Thoracic aorta (tissue), 2 donors: ENCODE results near the gene ZNF705A. TPM values are rescaled to one million over a fixed set of nuclear protein-coding genes. Genes with fewer than 3 reads are reported as not detected.
"Not testable (repeated sequence)": the region's sequence is repeated elsewhere in the genome, so short reads cannot be mapped to it uniquely, and the experiment has no call there.

Source experiments
- ATAC-seq: fragments of 150-250 bp; one replicate; pipeline ENCODE4 v1.8.0; 2017; ENCODE audit warnings: low read depth; ENCODE audit not compliant: insufficient number of reproducible peaks, low FRiP score
- DNase-seq: peaks from one replicate; pipeline ENCODE4 v3.0.0-alpha.2; 2020; ENCODE audit warnings: low spot score
- H3K27ac ChIP-seq, 2 donors: fragments of 200-600 bp; sonication (generic); 1 replicate in 1 of 2; 2 replicates in 1 of 2; pipeline ENCODE4 v1.5.1; 2016; ENCODE audit warnings: mild to moderate bottlenecking in 2 of 2, moderate library complexity in 2 of 2
- H3K27me3 ChIP-seq: fragments of 200-600 bp; sonication (generic); replicated peaks from 2 replicates; pipeline ENCODE4 v1.6.0; 2016; ENCODE audit warnings: mild to moderate bottlenecking; ENCODE audit not compliant: insufficient read depth
- H3K36me3 ChIP-seq: fragments of 200-600 bp; sonication (generic); one replicate; pipeline ENCODE4 v1.5.1; 2016
- H3K4me1 ChIP-seq, 2 donors: fragments of 200-600 bp; sonication (generic); 1 replicate in 1 of 2; 2 replicates in 1 of 2; pipeline versions ENCODE4 v1.5.1 to v1.6.0; 2016; ENCODE audit warnings: low read depth in 2 of 2, mild to moderate bottlenecking in 1 of 2; ENCODE audit not compliant: control insufficient read depth in 1 of 2
- H3K4me3 ChIP-seq: fragments of 200-600 bp; sonication (generic); 2 replicates; pipeline ENCODE4 v1.5.1; 2016; ENCODE audit warnings: mild to moderate bottlenecking
- H3K9me3 ChIP-seq: fragments of 200-600 bp; sonication (generic); 2 replicates; pipeline ENCODE4 v1.5.1; 2016
- total RNA-seq, 2 donors: library from RNA; depleted of rRNA; stranded (reverse); fragments of >200 nt; gene quantifications; one replicate each; pipeline versions ENCODE4 v1.1.0 to v1.2.3, GENCODE V29; 2016

ZNF705A gene
- total RNA-seq, 2 donors from 2014 or later: not detected

- H3K4me3 ChIP-seq, H3K27ac ChIP-seq, H3K27me3 ChIP-seq, H3K9me3 ChIP-seq, ATAC-seq, DNase-seq, H3K4me1 ChIP-seq, H3K36me3 ChIP-seq: not testable (repeated sequence)
These were observed 26.5 kb downstream of the ZNF705A start for GRCh38 chr12:8183346-8183745.

- not testable (repeated sequence) for H3K36me3 ChIP-seq, DNase-seq, H3K9me3 ChIP-seq
These were observed 27.4 kb downstream of the ZNF705A start for GRCh38 chr12:8184206-8184605.

GRCh38 chr12:8188088-8188487, 31.3 kb downstream of the ZNF705A start:
- H3K4me3 ChIP-seq, DNase-seq, H3K27me3 ChIP-seq, H3K27ac ChIP-seq, ATAC-seq, H3K4me1 ChIP-seq, H3K36me3 ChIP-seq, H3K9me3 ChIP-seq: not testable (repeated sequence)

More at GRCh38 chr12:8184206-8184605, 27.4 kb downstream of the ZNF705A start:
- ATAC-seq, H3K4me3 ChIP-seq, H3K27ac ChIP-seq, H3K4me1 ChIP-seq, H3K27me3 ChIP-seq: not testable (repeated sequence)

- not testable (repeated sequence) for H3K4me3 ChIP-seq, H3K4me1 ChIP-seq, H3K27me3 ChIP-seq, H3K36me3 ChIP-seq, ATAC-seq, DNase-seq, H3K9me3 ChIP-seq, H3K27ac ChIP-seq
These were observed 41.0 kb downstream of the ZNF705A start for GRCh38 chr12:8197685-8198308.

GRCh38 chr12:8218711-8219382, 62.0 kb downstream of the ZNF705A start:
- DNase-seq: not testable (repeated sequence)

GRCh38 chr12:8221375-8221774, 64.6 kb downstream of the ZNF705A start:
- not testable (repeated sequence) for ATAC-seq, H3K36me3 ChIP-seq, H3K9me3 ChIP-seq, DNase-seq, H3K4me1 ChIP-seq, H3K4me3 ChIP-seq, H3K27ac ChIP-seq, H3K27me3 ChIP-seq

More at GRCh38 chr12:8218711-8219382, 62.0 kb downstream of the ZNF705A start:
- not testable (repeated sequence) for H3K27me3 ChIP-seq, H3K4me3 ChIP-seq, H3K4me1 ChIP-seq, H3K9me3 ChIP-seq, ATAC-seq, H3K27ac ChIP-seq, H3K36me3 ChIP-seq

- not testable (repeated sequence) for H3K4me3 ChIP-seq, ATAC-seq, H3K36me3 ChIP-seq, H3K27me3 ChIP-seq, DNase-seq, H3K27ac ChIP-seq, H3K9me3 ChIP-seq, H3K4me1 ChIP-seq
These were observed 65.0 kb downstream of the ZNF705A start for GRCh38 chr12:8221844-8222243.

- H3K27me3 ChIP-seq, H3K4me1 ChIP-seq, H3K9me3 ChIP-seq, DNase-seq, ATAC-seq, H3K27ac ChIP-seq, H3K36me3 ChIP-seq, H3K4me3 ChIP-seq: not testable (repeated sequence)
These were observed 65.5 kb downstream of the ZNF705A start for GRCh38 chr12:8222303-8222702.

GRCh38 chr12:8223646-8224045, 66.8 kb downstream of the ZNF705A start:
- not testable (repeated sequence) for H3K27me3 ChIP-seq, ATAC-seq, H3K4me3 ChIP-seq, H3K4me1 ChIP-seq, H3K27ac ChIP-seq, H3K36me3 ChIP-seq, H3K9me3 ChIP-seq, DNase-seq

- not testable (repeated sequence) for H3K27ac ChIP-seq, H3K27me3 ChIP-seq, H3K9me3 ChIP-seq, H3K4me3 ChIP-seq, ATAC-seq, H3K4me1 ChIP-seq, H3K36me3 ChIP-seq, DNase-seq
These were observed 68.0 kb downstream of the ZNF705A start for GRCh38 chr12:8224782-8225181.
